ENCODE results near the gene UPF1.

- no peak for TF ChIP-seq POLR2A (IDR thresholded peaks at IDR 0.05)
- no peak for TF ChIP-seq CTCF (IDR thresholded peaks at IDR 0.05)
Measured at GRCh38 chr19:18800079-18800478, 31.7 kb upstream of the UPF1 start.
